Measurements from ENCODE around the gene KCNK4.

- no peak for TF ChIP-seq POLR2AphosphoS5 (IDR thresholded peaks at IDR 0.05; ENCODE audit: low read depth, low read length)
- TF ChIP-seq SIN3A (IDR thresholded peaks at IDR 0.05; ENCODE audit: borderline replicate concordance, insufficient read depth, low read length): no peak
- no peak for TF ChIP-seq TAF1 (IDR thresholded peaks at IDR 0.05; ENCODE audit: borderline replicate concordance, insufficient read depth, low read length)
Measured at GRCh38 chr11:64298966-64299846, 8.1 kb downstream of the KCNK4 start.

Data from PFSK-1 (cell line).